Measurements from ENCODE around the gene CPED1.

GRCh38 chr7:121169469-121169868 lies 181.0 kb downstream of the CPED1 start:
- TF ChIP-seq CTCF (IDR thresholded peaks at IDR 0.05) (no peak), EP300 (IDR thresholded peaks at IDR 0.05) (no peak), POLR2A (IDR thresholded peaks at IDR 0.05) (no peak)

Measured in tibial nerve (tissue), 4 donors.